Ascending aorta (tissue), 2 donors: ENCODE measurements around the gene EYA3. TPM values are rescaled to one million over a fixed set of nuclear protein-coding genes. Genes with fewer than 3 reads are reported as not detected.
A peak's percentile ranks its signal among the peaks of the same experiment; 100 is the strongest.

Source experiments
- DNase-seq, 2 donors: peaks; one replicate each; pipeline ENCODE4 v3.0.0-alpha.2; 2019; ENCODE audit warnings: low spot score in 2 of 2
- H3K27ac ChIP-seq, 2 donors: fragments of 200-600 bp; sonication (generic); one replicate each; pipeline ENCODE4 v1.5.1; 2016 to 2017; ENCODE audit warnings: mild to moderate bottlenecking in 1 of 2
- H3K27me3 ChIP-seq: fragments of 200-600 bp; sonication (generic); one replicate; pipeline ENCODE4 v1.5.1; 2017
- H3K36me3 ChIP-seq, 2 donors: fragments of 200-600 bp; sonication (generic); one replicate each; pipeline ENCODE4 v1.5.1; 2016
- H3K4me1 ChIP-seq, 2 donors: fragments of 200-600 bp; sonication (generic); one replicate each; pipeline ENCODE4 v1.5.1; 2016 to 2017; ENCODE audit warnings: mild to moderate bottlenecking in 1 of 2
- H3K4me3 ChIP-seq, 2 donors: fragments of 200-600 bp; sonication (generic); one replicate each; pipeline ENCODE4 v1.5.1; 2016 to 2017; ENCODE audit warnings: mild to moderate bottlenecking in 1 of 2
- H3K9me3 ChIP-seq, 2 donors: fragments of 200-600 bp; sonication (generic); one replicate each; pipeline ENCODE4 v1.5.1; 2016
- intact Hi-C: fragments of 100-400 bp; cut with DNase I; formaldehyde crosslinking; loops from one replicate; pipeline ENCODE4 v1.15.1; 2023
- total RNA-seq: library from RNA; depleted of rRNA; stranded (reverse); fragments of >200 nt; gene quantifications from one replicate; pipeline ENCODE4 v1.1.0, GENCODE V29; 2016
- TF ChIP-seq, protein P1 (sequence below), 3 experiments: fragments of 200-600 bp in 2 of 3; fragments of 450-650 bp in 1 of 3; sonication (generic) in 2 of 3; IDR thresholded peaks; one replicate each; pipeline ENCODE4 v1.5.1; 2016 to 2019; ENCODE audit warnings: antibody characterized with exemption in 3 of 3, mild to moderate bottlenecking in 1 of 3, moderate library complexity in 1 of 3

EYA3 gene
- total RNA-seq, 1 donor from 2014 or later: 52.6 TPM

GRCh38 chr1:27972141-27972540 is 116.3 kb downstream of the EYA3 start:
- DNase-seq: no peak
- Histone ChIP-seq H3K27ac (peak overlapping the region in 1 of 2 donors; percentile 10), H3K4me3 (no peak overlapping the region), H3K4me1 (no peaks in the 10 kb centered on the region), H3K9me3 (no peaks in the 10 kb centered on the region), H3K36me3 (peaks cover 13 to 40% of the 10 kb centered on the region in 2 donors), H3K27me3 (no peaks in the 10 kb centered on the region)
- intact Hi-C loops: no loop called here
- TF ChIP-seq, protein P1, sequence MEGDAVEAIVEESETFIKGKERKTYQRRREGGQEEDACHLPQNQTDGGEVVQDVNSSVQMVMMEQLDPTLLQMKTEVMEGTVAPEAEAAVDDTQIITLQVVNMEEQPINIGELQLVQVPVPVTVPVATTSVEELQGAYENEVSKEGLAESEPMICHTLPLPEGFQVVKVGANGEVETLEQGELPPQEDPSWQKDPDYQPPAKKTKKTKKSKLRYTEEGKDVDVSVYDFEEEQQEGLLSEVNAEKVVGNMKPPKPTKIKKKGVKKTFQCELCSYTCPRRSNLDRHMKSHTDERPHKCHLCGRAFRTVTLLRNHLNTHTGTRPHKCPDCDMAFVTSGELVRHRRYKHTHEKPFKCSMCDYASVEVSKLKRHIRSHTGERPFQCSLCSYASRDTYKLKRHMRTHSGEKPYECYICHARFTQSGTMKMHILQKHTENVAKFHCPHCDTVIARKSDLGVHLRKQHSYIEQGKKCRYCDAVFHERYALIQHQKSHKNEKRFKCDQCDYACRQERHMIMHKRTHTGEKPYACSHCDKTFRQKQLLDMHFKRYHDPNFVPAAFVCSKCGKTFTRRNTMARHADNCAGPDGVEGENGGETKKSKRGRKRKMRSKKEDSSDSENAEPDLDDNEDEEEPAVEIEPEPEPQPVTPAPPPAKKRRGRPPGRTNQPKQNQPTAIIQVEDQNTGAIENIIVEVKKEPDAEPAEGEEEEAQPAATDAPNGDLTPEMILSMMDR (IDR thresholded peaks at IDR 0.05): no peak

DNA sequence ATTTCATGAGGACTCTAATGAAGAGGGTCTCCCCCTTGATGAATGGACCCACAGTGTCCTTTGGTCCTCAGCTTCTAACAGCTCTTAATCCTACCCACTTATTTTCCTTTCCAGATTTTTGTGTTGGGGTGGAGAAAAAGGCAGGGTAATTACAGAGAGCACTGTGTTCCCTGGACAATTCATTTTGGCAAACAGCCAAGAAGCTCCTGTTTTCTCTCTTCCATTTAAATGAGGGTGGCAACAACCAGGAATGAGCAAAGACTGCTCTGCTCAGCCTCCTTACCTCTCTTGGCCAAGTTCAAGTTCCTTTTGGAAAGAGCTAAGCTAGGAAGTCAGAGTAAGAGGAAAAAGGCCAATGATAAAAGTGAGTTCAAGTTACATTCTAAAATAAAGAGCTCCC is 116.7 kb downstream of the EYA3 start:
- intact Hi-C loops: no loop called here
- TF ChIP-seq, protein P1 (IDR thresholded peaks at IDR 0.05): no peak
- Histone ChIP-seq H3K4me1 (no peaks in the 10 kb centered on the region), H3K9me3 (no peaks in the 10 kb centered on the region), H3K27me3 (no peaks in the 10 kb centered on the region), H3K36me3 (peaks cover 16 to 40% of the 10 kb centered on the region in 2 donors), H3K27ac (peak overlapping the region in 1 of 2 donors; percentile 10), H3K4me3 (no peak overlapping the region)
- DNase-seq: no peak

DNA sequence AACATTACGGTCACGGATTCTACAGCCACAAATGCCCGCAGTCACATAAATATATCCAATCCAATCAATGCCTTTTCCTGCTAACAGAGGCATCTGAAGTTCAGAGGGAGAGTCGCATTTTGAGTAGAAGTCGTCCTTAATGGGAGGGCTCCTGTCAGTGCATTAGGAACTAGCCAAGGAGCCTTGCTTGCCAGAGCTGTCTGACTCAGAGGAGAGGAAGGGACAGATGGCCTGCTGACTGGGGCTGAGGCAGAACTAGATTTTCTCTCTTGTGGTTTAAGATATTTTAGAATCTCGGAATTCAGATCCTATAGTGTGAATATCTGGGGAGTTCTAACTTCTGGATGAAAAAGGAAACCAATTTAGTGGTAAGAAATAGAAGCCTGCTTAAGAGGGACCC is 118.0 kb downstream of the EYA3 start:
- H3K27me3 ChIP-seq: no peaks in the 10 kb centered on the region
- H3K4me1 ChIP-seq: no peaks in the 10 kb centered on the region
- intact Hi-C loops: no loop called here
- no peak for DNase-seq
- peak overlapping the region; percentile 48 to 49 for H3K27ac ChIP-seq
- TF ChIP-seq, protein P1 (IDR thresholded peaks at IDR 0.05): no peak
- H3K36me3 ChIP-seq: peaks cover 18 to 42% of the 10 kb centered on the region in 2 donors
- no peaks in the 10 kb centered on the region for H3K9me3 ChIP-seq
- no peak overlapping the region for H3K4me3 ChIP-seq

- H3K27me3 ChIP-seq: no peaks in the 10 kb centered on the region
- TF ChIP-seq, protein P1 (IDR thresholded peaks at IDR 0.05): no peak
- no peaks in the 10 kb centered on the region for H3K4me1 ChIP-seq
- no peak for DNase-seq
- H3K4me3 ChIP-seq: no peak overlapping the region
- peaks cover 26 to 49% of the 10 kb centered on the region in 2 donors for H3K36me3 ChIP-seq
- no peaks in the 10 kb centered on the region for H3K9me3 ChIP-seq
- intact Hi-C loops: no loop called here
- H3K27ac ChIP-seq: peak overlapping the region in 1 of 2 donors; percentile 6
Observed at GRCh38 chr1:27968692-27969091, 119.7 kb downstream of the EYA3 start.

GRCh38 chr1:27967884-27968466 is 120.4 kb downstream of the EYA3 start:
- Histone ChIP-seq H3K27ac (peak overlapping the region in 1 of 2 donors; percentile 6), H3K4me3 (no peak overlapping the region), H3K9me3 (no peaks in the 10 kb centered on the region), H3K27me3 (no peaks in the 10 kb centered on the region), H3K4me1 (no peaks in the 10 kb centered on the region), H3K36me3 (peaks cover 26 to 51% of the 10 kb centered on the region in 2 donors)
- intact Hi-C loops: no loop called here
- DNase-seq: no peak
- TF ChIP-seq, protein P1 (IDR thresholded peaks at IDR 0.05): no peak
